ENCODE measurements around the gene BSDC1. TPM values are rescaled to one million over a fixed set of nuclear protein-coding genes. Genes with fewer than 3 reads are reported as not detected.

BSDC1 gene
- total and polyA plus RNA-seq, 2 experiments from 2014 or later = 22.7 to 50.7 TPM

DNA sequence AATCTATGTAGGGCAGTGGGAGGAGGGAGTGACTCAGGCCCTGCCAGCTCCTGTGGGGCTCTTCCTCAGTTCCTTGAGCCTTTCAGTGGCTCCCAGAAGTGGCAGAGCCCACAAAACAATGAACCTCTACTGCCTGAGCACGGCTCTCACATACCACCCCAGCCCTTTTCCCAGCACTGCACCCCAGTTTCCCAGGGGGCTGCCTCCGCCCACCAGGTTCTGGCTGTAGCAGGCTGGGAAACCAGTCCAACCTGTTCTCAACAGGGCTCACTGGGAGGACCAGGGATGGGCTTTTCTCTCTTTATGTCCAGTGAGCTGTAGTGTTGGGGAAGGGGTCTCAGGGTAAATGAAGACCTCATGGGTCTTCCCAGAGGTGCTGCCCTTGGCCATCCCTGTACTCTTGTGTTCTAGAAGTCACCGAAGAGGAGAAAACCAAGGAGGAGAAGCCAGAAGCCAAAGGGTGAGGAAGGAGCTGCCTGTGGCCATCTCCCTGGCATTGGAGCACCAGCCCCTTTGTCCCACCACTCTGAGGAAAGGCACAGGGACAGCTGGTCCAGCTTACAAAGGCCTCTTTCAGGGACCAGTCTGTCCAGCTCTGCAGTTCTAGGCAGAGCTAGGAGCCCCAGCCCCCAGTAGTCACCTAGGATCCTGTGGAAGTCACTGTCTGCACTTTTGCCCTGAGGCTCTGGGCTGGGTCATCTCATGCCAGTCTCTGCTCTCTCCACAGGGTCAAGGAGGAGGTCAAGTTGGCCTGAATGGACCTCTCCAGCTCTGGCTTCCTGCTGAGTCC lies 61.8 kb downstream of the BSDC1 start:
- H3K79me2 ChIP-seq (replicated peaks; ENCODE audit: insufficient read depth) = peaks cover 18% of the 10 kb centered on the region
- no peaks in the 10 kb centered on the region for H3K9me2 ChIP-seq (ENCODE audit: insufficient read depth)
- H3K4me1 ChIP-seq (ENCODE audit: insufficient read depth) = peaks cover 34% of the 10 kb centered on the region
- peaks cover 73% of the 10 kb centered on the region for H3K36me3 Mint-ChIP-seq (ENCODE audit: low read depth)
- peaks cover 5% of the 10 kb centered on the region; the same call in 2 of the 3 replicates for H3K9me3 Mint-ChIP-seq
- ATAC-seq (peak; percentile 24), DNase-seq (ENCODE audit: low spot score) (peak; percentile 75)
- H3K27ac ChIP-seq (ENCODE audit: low read depth) = peak overlapping the region; percentile 90
- 0 out of 2 replicates have a peak overlapping the region, but pooled peaks have one; percentile 17 for H3K4me3 ChIP-seq
- H3K4me3 Mint-ChIP-seq = peak overlapping the region; percentile 45
- peaks cover 35% of the 10 kb centered on the region for H3F3A ChIP-seq (replicated peaks; ENCODE audit: low read depth)
- peaks cover 7% of the 10 kb centered on the region; the same call in 1 of the 2 replicates for H3K27me3 ChIP-seq (ENCODE audit: insufficient read depth)
- peaks cover 35% of the 10 kb centered on the region for H3K4me1 Mint-ChIP-seq
- peaks cover 40% of the 10 kb centered on the region for H4K20me1 ChIP-seq (replicated peaks; ENCODE audit: insufficient read depth)
- peak overlapping the region; percentile 51; the same call in 1 of the 2 replicates for H3K4me2 ChIP-seq
- H3K27ac Mint-ChIP-seq = peak overlapping the region; percentile 80; the same call in 1 of the 2 replicates
- peaks cover 4% of the 10 kb centered on the region for H3K36me3 ChIP-seq (ENCODE audit: insufficient read depth)
- H2AFZ ChIP-seq = no peak overlapping the region
- TF ChIP-seq JUNB (IDR thresholded peaks at IDR 0.05; ENCODE audit: unreplicated experiment) (no peak), STAT1 (IDR thresholded peaks at IDR 0.05; ENCODE audit: unreplicated experiment) (no peak), POLR2AphosphoS5 (IDR thresholded peaks at IDR 0.05; ENCODE audit: low read depth) (no peak; the same call in none of the 2 replicates), NANOG (IDR thresholded peaks at IDR 0.05; ENCODE audit: borderline replicate concordance) (no peak), ZNF114 (CRISPR knock-in tag; IDR thresholded peaks at IDR 0.05) (no peak), EZH2phosphoT487 (IDR thresholded peaks at IDR 0.05; ENCODE audit: unreplicated experiment) (no peak), CREB1 (CRISPR knock-in tag; IDR thresholded peaks at IDR 0.05; ENCODE audit: low read depth) (no peak), ZNF462 (CRISPR knock-in tag; IDR thresholded peaks at IDR 0.05) (no peak), EZH2 (IDR thresholded peaks at IDR 0.05; ENCODE audit: low read depth, unreplicated experiment) (no peak), ZNF331 (CRISPR knock-in tag; IDR thresholded peaks at IDR 0.05; ENCODE audit: low read depth) (no peak)
- TF ChIP-seq, protein P1, sequence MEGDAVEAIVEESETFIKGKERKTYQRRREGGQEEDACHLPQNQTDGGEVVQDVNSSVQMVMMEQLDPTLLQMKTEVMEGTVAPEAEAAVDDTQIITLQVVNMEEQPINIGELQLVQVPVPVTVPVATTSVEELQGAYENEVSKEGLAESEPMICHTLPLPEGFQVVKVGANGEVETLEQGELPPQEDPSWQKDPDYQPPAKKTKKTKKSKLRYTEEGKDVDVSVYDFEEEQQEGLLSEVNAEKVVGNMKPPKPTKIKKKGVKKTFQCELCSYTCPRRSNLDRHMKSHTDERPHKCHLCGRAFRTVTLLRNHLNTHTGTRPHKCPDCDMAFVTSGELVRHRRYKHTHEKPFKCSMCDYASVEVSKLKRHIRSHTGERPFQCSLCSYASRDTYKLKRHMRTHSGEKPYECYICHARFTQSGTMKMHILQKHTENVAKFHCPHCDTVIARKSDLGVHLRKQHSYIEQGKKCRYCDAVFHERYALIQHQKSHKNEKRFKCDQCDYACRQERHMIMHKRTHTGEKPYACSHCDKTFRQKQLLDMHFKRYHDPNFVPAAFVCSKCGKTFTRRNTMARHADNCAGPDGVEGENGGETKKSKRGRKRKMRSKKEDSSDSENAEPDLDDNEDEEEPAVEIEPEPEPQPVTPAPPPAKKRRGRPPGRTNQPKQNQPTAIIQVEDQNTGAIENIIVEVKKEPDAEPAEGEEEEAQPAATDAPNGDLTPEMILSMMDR (conservative IDR thresholded peaks at IDR 0.05; ENCODE audit: low read depth in 2 of 2) = no peak
- TF ChIP-seq, protein P2, sequence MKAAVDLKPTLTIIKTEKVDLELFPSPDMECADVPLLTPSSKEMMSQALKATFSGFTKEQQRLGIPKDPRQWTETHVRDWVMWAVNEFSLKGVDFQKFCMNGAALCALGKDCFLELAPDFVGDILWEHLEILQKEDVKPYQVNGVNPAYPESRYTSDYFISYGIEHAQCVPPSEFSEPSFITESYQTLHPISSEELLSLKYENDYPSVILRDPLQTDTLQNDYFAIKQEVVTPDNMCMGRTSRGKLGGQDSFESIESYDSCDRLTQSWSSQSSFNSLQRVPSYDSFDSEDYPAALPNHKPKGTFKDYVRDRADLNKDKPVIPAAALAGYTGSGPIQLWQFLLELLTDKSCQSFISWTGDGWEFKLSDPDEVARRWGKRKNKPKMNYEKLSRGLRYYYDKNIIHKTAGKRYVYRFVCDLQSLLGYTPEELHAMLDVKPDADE (IDR thresholded peaks at IDR 0.05) = no peak
- TF ChIP-seq, protein P3, sequence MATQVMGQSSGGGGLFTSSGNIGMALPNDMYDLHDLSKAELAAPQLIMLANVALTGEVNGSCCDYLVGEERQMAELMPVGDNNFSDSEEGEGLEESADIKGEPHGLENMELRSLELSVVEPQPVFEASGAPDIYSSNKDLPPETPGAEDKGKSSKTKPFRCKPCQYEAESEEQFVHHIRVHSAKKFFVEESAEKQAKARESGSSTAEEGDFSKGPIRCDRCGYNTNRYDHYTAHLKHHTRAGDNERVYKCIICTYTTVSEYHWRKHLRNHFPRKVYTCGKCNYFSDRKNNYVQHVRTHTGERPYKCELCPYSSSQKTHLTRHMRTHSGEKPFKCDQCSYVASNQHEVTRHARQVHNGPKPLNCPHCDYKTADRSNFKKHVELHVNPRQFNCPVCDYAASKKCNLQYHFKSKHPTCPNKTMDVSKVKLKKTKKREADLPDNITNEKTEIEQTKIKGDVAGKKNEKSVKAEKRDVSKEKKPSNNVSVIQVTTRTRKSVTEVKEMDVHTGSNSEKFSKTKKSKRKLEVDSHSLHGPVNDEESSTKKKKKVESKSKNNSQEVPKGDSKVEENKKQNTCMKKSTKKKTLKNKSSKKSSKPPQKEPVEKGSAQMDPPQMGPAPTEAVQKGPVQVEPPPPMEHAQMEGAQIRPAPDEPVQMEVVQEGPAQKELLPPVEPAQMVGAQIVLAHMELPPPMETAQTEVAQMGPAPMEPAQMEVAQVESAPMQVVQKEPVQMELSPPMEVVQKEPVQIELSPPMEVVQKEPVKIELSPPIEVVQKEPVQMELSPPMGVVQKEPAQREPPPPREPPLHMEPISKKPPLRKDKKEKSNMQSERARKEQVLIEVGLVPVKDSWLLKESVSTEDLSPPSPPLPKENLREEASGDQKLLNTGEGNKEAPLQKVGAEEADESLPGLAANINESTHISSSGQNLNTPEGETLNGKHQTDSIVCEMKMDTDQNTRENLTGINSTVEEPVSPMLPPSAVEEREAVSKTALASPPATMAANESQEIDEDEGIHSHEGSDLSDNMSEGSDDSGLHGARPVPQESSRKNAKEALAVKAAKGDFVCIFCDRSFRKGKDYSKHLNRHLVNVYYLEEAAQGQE (IDR thresholded peaks at IDR 0.05; ENCODE audit: unreplicated experiment) = no peak
- H3K27me3 Mint-ChIP-seq (ENCODE audit: insufficient read depth, low read depth, poor library complexity) = peaks cover 44% of the 10 kb centered on the region

Data from GM23338 (cell line).